Measurements from ENCODE around the gene GOLGA6L10.
A peak's percentile ranks its signal among the peaks of the same experiment; 100 is the strongest.
"Not testable (repeated sequence)": the region's sequence is repeated elsewhere in the genome, so short reads cannot be mapped to it uniquely, and the experiment has no call there.

The GOLGA6L10 gene

DNA sequence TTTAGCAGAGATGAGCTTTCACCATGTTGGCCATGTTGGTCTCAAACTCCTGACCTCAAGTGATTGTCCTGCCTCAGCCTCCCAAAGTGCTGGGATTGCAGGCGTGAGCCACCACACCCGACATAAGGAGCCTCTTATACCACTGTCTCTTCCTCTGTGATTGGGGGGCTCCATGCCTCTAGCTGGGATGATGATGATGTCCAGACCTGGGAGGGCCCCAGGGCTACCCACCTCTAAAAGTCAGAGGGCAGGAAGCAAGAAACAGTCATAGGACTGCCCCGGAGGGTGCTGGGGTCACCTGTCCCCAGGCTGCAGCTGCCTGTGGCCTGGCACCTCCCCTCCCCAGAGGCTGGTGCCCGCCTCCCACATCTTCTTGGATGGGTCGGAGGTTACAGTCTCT, 5.4 kb downstream of the GOLGA6L10 start:
- POLR2A ChIA-PET; H3K36me3 ChIP-seq (ENCODE audit: control insufficient read depth in 4 of 4, insufficient read depth in 4 of 4, low read length in 3 of 4); H3K27me3 ChIP-seq (replicated peaks in 2 of 5; ENCODE audit: control insufficient read depth in 4 of 5, insufficient read depth in 5 of 5, low read length in 4 of 5); H3K4me3 ChIP-seq (ENCODE audit: control insufficient read depth in 1 of 7, extremely low read depth in 1 of 7, insufficient read depth in 4 of 7, low read depth in 2 of 7, low read length in 6 of 7); H3K9me3 ChIP-seq (ENCODE audit: control extremely low read depth in 1 of 5, control insufficient read depth in 4 of 5, insufficient read depth in 2 of 5, low read depth in 1 of 5, low read length in 4 of 5); DNase-seq; H3K4me1 ChIP-seq (ENCODE audit: control extremely low read depth in 1 of 4, control insufficient read depth in 4 of 4, insufficient read depth in 4 of 4, low read length in 3 of 4); CTCF ChIA-PET; H3K27ac ChIP-seq (ENCODE audit: insufficient read depth in 1 of 2, low read depth in 1 of 2, low read length in 2 of 2, poor library complexity in 1 of 2, severe bottlenecking in 2 of 2): not testable (repeated sequence)
- no CpG with 5 or more reads among the region's 5 CpGs for WGBS (ENCODE audit: insufficient coverage)

DNA sequence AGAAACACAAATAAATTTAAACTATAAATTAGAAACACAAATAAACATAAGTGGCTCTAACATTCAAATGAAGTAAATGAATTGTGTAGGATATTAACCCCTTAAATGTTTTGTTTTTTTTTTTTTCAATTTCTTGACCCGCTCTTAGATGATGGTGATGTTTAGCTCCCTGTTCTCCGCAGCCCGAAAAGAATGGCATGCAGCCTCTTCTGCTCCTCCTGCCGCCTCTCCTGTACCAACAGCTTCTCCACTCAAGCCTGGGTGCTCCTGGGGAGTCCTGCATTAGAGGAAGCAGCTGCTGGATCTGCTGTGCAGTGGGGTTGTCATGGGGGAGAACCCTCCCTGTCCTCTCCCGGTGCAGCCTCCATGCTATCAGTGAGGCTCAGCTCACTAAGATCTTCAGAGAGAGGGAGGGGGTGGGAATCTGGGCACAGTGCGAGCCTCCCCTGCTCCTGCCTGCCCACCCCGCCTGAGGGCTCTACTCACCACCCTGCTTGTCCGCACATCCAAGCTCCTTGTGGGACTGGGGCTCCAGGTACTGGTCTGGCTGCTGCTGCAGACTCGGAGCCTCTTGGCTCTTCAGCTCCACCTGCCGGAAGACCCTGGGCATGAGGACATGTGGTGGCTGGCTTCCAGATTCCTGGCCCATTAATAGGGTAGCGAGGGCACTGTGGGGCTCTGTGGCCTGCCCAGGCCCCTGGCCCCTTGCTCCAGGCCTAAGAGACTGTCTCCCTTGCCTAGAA, 6.5 kb downstream of the GOLGA6L10 start:
- 57% methylated on average over 2 of the region's 11 CpGs for WGBS (ENCODE audit: insufficient coverage)
- POLR2A ChIA-PET; H3K27me3 ChIP-seq (replicated peaks in 2 of 5; ENCODE audit: control insufficient read depth in 4 of 5, insufficient read depth in 5 of 5, low read length in 4 of 5); H3K4me1 ChIP-seq (ENCODE audit: control extremely low read depth in 1 of 4, control insufficient read depth in 4 of 4, insufficient read depth in 4 of 4, low read length in 3 of 4); H3K36me3 ChIP-seq (ENCODE audit: control insufficient read depth in 4 of 4, insufficient read depth in 4 of 4, low read length in 3 of 4); CTCF ChIA-PET; H3K4me3 ChIP-seq (ENCODE audit: control insufficient read depth in 1 of 7, extremely low read depth in 1 of 7, insufficient read depth in 4 of 7, low read depth in 2 of 7, low read length in 6 of 7); DNase-seq; H3K9me3 ChIP-seq (ENCODE audit: control extremely low read depth in 1 of 5, control insufficient read depth in 4 of 5, insufficient read depth in 2 of 5, low read depth in 1 of 5, low read length in 4 of 5); H3K27ac ChIP-seq (ENCODE audit: insufficient read depth in 1 of 2, low read depth in 1 of 2, low read length in 2 of 2, poor library complexity in 1 of 2, severe bottlenecking in 2 of 2): not testable (repeated sequence)

DNA sequence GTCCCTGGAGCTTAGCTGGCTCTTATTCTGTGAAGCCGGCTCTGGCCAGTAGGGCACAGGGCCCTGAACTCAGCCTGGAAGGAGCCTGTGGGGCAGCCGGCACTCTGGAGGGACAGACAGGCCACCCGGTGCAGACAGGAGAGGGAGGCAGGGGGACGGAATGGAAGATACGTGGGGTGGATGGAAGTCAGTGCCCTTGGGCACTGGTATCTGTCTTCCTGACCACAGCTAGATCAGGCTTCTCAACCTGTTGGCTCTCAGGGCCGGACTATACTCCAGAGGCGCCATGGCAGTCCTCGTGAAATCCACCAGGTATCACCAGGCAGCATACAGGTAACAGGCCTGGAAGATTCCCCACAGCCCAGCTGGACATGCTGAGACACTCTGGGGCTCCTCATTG, 10.7 kb downstream of the GOLGA6L10 start:
- DNase-seq; H3K4me3 ChIP-seq (ENCODE audit: control insufficient read depth in 1 of 7, extremely low read depth in 1 of 7, insufficient read depth in 4 of 7, low read depth in 2 of 7, low read length in 6 of 7); H3K36me3 ChIP-seq (ENCODE audit: control insufficient read depth in 4 of 4, insufficient read depth in 4 of 4, low read length in 3 of 4); CTCF ChIA-PET; H3K4me1 ChIP-seq (ENCODE audit: control extremely low read depth in 1 of 4, control insufficient read depth in 4 of 4, insufficient read depth in 4 of 4, low read length in 3 of 4); H3K27ac ChIP-seq (ENCODE audit: insufficient read depth in 1 of 2, low read depth in 1 of 2, low read length in 2 of 2, poor library complexity in 1 of 2, severe bottlenecking in 2 of 2); H3K9me3 ChIP-seq (ENCODE audit: control extremely low read depth in 1 of 5, control insufficient read depth in 4 of 5, insufficient read depth in 2 of 5, low read depth in 1 of 5, low read length in 4 of 5); POLR2A ChIA-PET; H3K27me3 ChIP-seq (replicated peaks in 2 of 5; ENCODE audit: control insufficient read depth in 4 of 5, insufficient read depth in 5 of 5, low read length in 4 of 5): not testable (repeated sequence)
- WGBS (ENCODE audit: insufficient coverage): 100% methylated on average over 5 of the region's 8 CpGs

DNA sequence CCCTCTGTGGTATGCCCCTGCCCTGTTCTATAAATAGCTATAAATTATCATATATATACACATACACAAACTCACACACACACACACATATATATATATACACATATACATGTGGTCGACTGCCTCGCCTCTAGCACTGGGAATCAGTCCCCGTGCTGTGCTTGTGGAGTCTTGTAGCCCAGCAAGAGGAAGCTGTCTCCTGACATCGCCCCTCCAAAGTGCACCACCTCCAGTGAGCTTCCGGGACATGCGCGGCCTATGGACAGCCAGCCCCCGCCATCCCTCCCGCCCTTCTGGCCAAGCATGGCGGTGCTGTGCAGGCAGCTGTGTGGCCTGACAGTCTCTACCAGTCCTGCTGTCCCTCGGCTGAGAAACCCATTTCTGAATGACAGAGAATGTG, 11.2 kb downstream of the GOLGA6L10 start:
- H3K9me3 ChIP-seq (ENCODE audit: control extremely low read depth in 1 of 5, control insufficient read depth in 4 of 5, insufficient read depth in 2 of 5, low read depth in 1 of 5, low read length in 4 of 5); CTCF ChIA-PET; H3K36me3 ChIP-seq (ENCODE audit: control insufficient read depth in 4 of 4, insufficient read depth in 4 of 4, low read length in 3 of 4); H3K27ac ChIP-seq (ENCODE audit: insufficient read depth in 1 of 2, low read depth in 1 of 2, low read length in 2 of 2, poor library complexity in 1 of 2, severe bottlenecking in 2 of 2); POLR2A ChIA-PET; DNase-seq; H3K4me3 ChIP-seq (ENCODE audit: control insufficient read depth in 1 of 7, extremely low read depth in 1 of 7, insufficient read depth in 4 of 7, low read depth in 2 of 7, low read length in 6 of 7); H3K27me3 ChIP-seq (replicated peaks in 2 of 5; ENCODE audit: control insufficient read depth in 4 of 5, insufficient read depth in 5 of 5, low read length in 4 of 5): not testable (repeated sequence)
- no CpG with 5 or more reads among the region's 11 CpGs for WGBS (ENCODE audit: insufficient coverage)
- peaks cover 0 to 10% (median 3%) of the 10 kb centered on the region in 4 experiments for H3K4me1 ChIP-seq (ENCODE audit: control extremely low read depth in 1 of 4, control insufficient read depth in 4 of 4, insufficient read depth in 4 of 4, low read length in 3 of 4)

DNA sequence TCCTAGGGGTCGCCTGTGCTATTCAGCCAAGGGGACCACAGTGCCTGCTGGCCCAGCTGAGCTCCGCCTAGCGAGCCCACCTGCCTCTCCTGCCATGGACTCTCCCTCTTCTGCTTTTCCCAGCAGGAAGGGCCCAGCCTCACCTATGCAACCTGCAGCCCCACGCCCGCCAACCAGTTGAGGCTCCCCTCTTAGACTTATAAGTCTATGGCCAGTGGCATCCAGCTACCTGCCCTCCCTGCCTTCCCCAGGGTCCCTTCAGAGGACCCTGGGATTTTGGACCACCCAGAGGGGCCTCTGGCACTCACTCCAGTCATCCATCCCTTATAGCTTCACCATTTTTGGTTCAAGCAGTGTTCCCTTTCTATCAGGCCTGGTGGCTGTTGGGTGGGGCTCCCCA, 12.2 kb downstream of the GOLGA6L10 start:
- H3K36me3 ChIP-seq (ENCODE audit: control insufficient read depth in 4 of 4, insufficient read depth in 4 of 4, low read length in 3 of 4); DNase-seq; H3K27me3 ChIP-seq (replicated peaks in 2 of 5; ENCODE audit: control insufficient read depth in 4 of 5, insufficient read depth in 5 of 5, low read length in 4 of 5); CTCF ChIA-PET; H3K9me3 ChIP-seq (ENCODE audit: control extremely low read depth in 1 of 5, control insufficient read depth in 4 of 5, insufficient read depth in 2 of 5, low read depth in 1 of 5, low read length in 4 of 5); H3K27ac ChIP-seq (ENCODE audit: insufficient read depth in 1 of 2, low read depth in 1 of 2, low read length in 2 of 2, poor library complexity in 1 of 2, severe bottlenecking in 2 of 2); H3K4me3 ChIP-seq (ENCODE audit: control insufficient read depth in 1 of 7, extremely low read depth in 1 of 7, insufficient read depth in 4 of 7, low read depth in 2 of 7, low read length in 6 of 7); POLR2A ChIA-PET: not testable (repeated sequence)
- 95% methylated on average over 2 of the region's 5 CpGs for WGBS (ENCODE audit: insufficient coverage)
- peaks cover 0 to 18% (median 5%) of the 10 kb centered on the region in 4 experiments for H3K4me1 ChIP-seq (ENCODE audit: control extremely low read depth in 1 of 4, control insufficient read depth in 4 of 4, insufficient read depth in 4 of 4, low read length in 3 of 4)

DNA sequence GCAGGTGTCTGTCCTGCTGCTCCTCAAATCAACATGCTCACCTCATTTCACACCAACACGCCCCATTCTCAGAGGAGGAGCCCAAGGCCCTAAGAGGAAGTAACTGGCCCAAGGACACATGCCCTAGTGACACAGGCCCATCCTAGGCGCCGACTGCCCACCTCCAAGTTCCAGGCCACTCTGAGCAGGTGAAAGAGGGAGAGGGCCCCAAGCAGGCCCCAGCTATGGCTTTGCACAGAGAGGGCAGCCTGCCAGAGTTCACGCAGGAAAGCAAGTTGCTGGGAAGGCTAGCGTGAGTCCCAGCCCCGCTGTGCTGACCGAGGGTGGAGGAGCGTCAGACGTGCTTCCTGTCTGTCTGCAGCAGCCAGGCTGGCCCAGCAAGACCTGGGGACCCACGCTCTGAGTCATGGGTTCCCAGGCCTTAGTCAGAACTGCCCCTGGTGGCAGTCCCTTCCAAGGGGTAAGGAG, 13.1 kb downstream of the GOLGA6L10 start:
- CTCF ChIA-PET; H3K27me3 ChIP-seq (replicated peaks in 2 of 5; ENCODE audit: control insufficient read depth in 4 of 5, insufficient read depth in 5 of 5, low read length in 4 of 5); H3K36me3 ChIP-seq (ENCODE audit: control insufficient read depth in 4 of 4, insufficient read depth in 4 of 4, low read length in 3 of 4); H3K4me3 ChIP-seq (ENCODE audit: control insufficient read depth in 1 of 7, extremely low read depth in 1 of 7, insufficient read depth in 4 of 7, low read depth in 2 of 7, low read length in 6 of 7); POLR2A ChIA-PET; H3K27ac ChIP-seq (ENCODE audit: insufficient read depth in 1 of 2, low read depth in 1 of 2, low read length in 2 of 2, poor library complexity in 1 of 2, severe bottlenecking in 2 of 2); H3K9me3 ChIP-seq (ENCODE audit: control extremely low read depth in 1 of 5, control insufficient read depth in 4 of 5, insufficient read depth in 2 of 5, low read depth in 1 of 5, low read length in 4 of 5): not testable (repeated sequence)
- peaks cover 0 to 18% (median 6%) of the 10 kb centered on the region in 4 experiments for H3K4me1 ChIP-seq (ENCODE audit: control extremely low read depth in 1 of 4, control insufficient read depth in 4 of 4, insufficient read depth in 4 of 4, low read length in 3 of 4)
- no CpG with 5 or more reads among the region's 10 CpGs for WGBS (ENCODE audit: insufficient coverage)
- peak in 1 of 3 donors; percentile 22 for DNase-seq

DNA sequence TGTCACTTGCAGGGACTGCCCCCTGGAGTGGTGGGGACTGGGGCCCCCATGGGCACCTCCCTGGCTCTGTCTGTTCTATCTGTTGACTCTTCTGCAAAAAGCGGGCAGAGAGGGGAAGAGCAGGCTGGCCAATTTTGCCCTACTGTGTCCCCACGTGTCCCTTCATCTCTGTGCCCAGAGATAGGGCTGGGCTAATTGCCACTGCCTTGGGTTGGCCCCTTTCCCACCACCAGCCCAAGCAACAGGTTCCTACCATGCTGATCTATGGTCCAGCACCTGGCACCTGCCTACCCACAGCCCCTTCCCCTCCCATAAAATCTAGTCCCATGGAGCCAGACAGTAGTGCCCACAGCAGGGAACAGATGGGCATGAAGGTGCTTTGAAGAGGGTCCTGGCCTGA, 14.3 kb downstream of the GOLGA6L10 start:
- H3K9me3 ChIP-seq (ENCODE audit: control extremely low read depth in 1 of 5, control insufficient read depth in 4 of 5, insufficient read depth in 2 of 5, low read depth in 1 of 5, low read length in 4 of 5); POLR2A ChIA-PET; CTCF ChIA-PET; DNase-seq; H3K27me3 ChIP-seq (replicated peaks in 2 of 5; ENCODE audit: control insufficient read depth in 4 of 5, insufficient read depth in 5 of 5, low read length in 4 of 5); H3K27ac ChIP-seq (ENCODE audit: insufficient read depth in 1 of 2, low read depth in 1 of 2, low read length in 2 of 2, poor library complexity in 1 of 2, severe bottlenecking in 2 of 2); H3K36me3 ChIP-seq (ENCODE audit: control insufficient read depth in 4 of 4, insufficient read depth in 4 of 4, low read length in 3 of 4); H3K4me3 ChIP-seq (ENCODE audit: control insufficient read depth in 1 of 7, extremely low read depth in 1 of 7, insufficient read depth in 4 of 7, low read depth in 2 of 7, low read length in 6 of 7): not testable (repeated sequence)
- WGBS (ENCODE audit: insufficient coverage): 68% methylated on average over 2 of the region's 2 CpGs
- H3K4me1 ChIP-seq (ENCODE audit: control extremely low read depth in 1 of 4, control insufficient read depth in 4 of 4, insufficient read depth in 4 of 4, low read length in 3 of 4): peaks cover 0 to 18% (median 6%) of the 10 kb centered on the region in 4 experiments

Data from common myeloid progenitor, CD34-positive (primary cell).